ENCODE data around the gene CDK14.

DNA sequence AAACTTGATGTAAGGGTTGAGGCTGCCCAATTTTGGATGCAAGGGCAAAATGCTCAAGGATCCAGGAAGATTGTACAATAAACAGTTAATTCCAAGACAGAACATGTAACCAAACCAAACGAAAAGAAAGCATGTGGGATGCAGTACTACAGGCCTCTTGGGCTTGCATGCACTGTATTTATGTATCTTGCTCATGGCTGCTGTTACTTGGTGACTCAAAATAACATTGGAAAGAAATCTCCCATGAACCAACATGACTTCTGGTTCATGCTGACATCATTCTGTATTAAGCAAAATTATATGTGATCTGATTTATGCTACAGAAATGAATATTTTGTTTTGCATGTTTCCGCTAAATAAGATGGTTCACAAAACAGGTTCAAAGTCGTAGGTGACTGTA lies 602.2 kb downstream of the CDK14 start:
- TF ChIP-seq FOXM1 (IDR thresholded peaks at IDR 0.05; ENCODE audit: borderline replicate concordance, low read depth) (no peak), EGR1 (IDR thresholded peaks at IDR 0.05) (no peak), RAD21 (IDR thresholded peaks at IDR 0.05; ENCODE audit: low read depth) (no peak), ZBTB7A (IDR thresholded peaks at IDR 0.05; ENCODE audit: low read depth) (no peak), EP300 (IDR thresholded peaks at IDR 0.05; ENCODE audit: borderline replicate concordance) (no peak), TEAD4 (IDR thresholded peaks at IDR 0.05) (no peak), CEBPB (IDR thresholded peaks at IDR 0.05) (no peak), TAF1 (IDR thresholded peaks at IDR 0.05; ENCODE audit: low read depth) (no peak)
- TF ChIP-seq, protein P1, sequence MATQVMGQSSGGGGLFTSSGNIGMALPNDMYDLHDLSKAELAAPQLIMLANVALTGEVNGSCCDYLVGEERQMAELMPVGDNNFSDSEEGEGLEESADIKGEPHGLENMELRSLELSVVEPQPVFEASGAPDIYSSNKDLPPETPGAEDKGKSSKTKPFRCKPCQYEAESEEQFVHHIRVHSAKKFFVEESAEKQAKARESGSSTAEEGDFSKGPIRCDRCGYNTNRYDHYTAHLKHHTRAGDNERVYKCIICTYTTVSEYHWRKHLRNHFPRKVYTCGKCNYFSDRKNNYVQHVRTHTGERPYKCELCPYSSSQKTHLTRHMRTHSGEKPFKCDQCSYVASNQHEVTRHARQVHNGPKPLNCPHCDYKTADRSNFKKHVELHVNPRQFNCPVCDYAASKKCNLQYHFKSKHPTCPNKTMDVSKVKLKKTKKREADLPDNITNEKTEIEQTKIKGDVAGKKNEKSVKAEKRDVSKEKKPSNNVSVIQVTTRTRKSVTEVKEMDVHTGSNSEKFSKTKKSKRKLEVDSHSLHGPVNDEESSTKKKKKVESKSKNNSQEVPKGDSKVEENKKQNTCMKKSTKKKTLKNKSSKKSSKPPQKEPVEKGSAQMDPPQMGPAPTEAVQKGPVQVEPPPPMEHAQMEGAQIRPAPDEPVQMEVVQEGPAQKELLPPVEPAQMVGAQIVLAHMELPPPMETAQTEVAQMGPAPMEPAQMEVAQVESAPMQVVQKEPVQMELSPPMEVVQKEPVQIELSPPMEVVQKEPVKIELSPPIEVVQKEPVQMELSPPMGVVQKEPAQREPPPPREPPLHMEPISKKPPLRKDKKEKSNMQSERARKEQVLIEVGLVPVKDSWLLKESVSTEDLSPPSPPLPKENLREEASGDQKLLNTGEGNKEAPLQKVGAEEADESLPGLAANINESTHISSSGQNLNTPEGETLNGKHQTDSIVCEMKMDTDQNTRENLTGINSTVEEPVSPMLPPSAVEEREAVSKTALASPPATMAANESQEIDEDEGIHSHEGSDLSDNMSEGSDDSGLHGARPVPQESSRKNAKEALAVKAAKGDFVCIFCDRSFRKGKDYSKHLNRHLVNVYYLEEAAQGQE (IDR thresholded peaks at IDR 0.05; ENCODE audit: low read depth), result no peak
